GM12872 (cell line): ENCODE data around the gene GALK1.

ENCODE experiments used
- TF ChIP-seq, protein P1 (sequence below): IDR thresholded peaks from 3 replicates; pipeline ENCODE4 v1.5.1; 2011; ENCODE audit warnings: low read depth, mild to moderate bottlenecking, low read length, moderate library complexity; ENCODE audit not compliant: insufficient read depth

Gene GALK1

DNA sequence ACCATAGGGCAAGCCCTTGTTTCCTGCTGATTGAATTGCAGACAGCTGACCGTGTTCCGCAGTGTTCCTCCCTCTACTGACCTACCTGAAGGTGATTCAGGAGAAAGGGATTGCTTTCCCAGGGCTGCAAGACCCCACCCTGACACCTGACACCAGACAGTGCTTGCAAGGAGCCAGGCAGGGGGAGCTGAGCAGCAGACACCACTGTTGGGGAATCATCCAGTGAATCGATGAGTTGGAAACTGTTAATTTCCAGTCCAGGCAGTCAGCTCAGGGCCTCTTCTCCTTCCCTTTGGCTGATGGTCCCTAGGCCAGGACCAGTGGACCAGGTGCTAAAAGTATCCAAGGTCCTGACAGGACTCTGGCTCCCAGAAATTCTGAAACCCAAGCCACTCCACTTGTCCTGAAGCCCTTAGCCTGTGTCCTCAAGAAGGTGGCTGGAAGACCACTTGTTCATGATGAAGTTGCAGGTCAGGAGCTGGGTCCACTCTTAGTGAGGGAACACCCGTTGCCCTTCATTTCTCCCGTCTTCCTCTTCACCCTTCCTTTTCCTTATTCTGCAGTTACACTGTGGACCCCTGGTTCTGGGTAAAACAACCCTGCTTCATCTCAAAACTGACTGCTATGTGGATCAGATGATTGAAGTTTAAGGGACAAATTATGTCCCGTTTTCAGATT is 10.1 kb upstream of the GALK1 start:
- TF ChIP-seq, protein P1, sequence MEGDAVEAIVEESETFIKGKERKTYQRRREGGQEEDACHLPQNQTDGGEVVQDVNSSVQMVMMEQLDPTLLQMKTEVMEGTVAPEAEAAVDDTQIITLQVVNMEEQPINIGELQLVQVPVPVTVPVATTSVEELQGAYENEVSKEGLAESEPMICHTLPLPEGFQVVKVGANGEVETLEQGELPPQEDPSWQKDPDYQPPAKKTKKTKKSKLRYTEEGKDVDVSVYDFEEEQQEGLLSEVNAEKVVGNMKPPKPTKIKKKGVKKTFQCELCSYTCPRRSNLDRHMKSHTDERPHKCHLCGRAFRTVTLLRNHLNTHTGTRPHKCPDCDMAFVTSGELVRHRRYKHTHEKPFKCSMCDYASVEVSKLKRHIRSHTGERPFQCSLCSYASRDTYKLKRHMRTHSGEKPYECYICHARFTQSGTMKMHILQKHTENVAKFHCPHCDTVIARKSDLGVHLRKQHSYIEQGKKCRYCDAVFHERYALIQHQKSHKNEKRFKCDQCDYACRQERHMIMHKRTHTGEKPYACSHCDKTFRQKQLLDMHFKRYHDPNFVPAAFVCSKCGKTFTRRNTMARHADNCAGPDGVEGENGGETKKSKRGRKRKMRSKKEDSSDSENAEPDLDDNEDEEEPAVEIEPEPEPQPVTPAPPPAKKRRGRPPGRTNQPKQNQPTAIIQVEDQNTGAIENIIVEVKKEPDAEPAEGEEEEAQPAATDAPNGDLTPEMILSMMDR, result no peak

DNA sequence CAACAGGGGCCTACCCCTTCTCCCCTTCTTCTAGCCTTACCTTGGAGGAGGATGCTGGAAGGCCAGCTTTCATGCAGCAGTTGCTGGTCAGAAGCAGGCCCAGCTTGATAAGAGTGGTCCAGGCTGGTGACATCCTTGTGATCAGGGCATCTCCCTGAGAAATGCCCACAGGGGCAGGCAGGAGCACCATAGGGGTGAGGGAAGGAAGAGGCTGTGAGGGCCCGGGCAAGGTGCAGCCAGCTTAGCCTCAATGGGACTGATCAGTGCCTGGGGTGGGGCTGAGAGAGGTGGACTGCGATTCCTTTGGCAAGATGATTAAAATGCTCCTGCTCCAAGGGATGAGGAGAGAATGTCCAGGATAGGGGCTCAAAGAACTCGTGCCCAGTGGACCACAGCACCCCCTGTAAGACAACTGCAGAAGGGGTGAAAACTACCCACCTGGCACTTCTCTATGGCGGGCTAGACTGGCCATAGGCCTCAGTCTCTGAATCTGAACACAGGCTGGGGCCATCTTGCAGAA is 9.5 kb upstream of the GALK1 start:
- TF ChIP-seq, protein P1, result no peak

GRCh38 chr17:75773808-75774470 is 8.9 kb upstream of the GALK1 start:
- TF ChIP-seq, protein P1, result 0 out of 3 replicates have a peak, but pooled peaks have one; percentile 9

- TF ChIP-seq, protein P1, result no peak
Measured at GRCh38 chr17:75773121-75773807, 8.3 kb upstream of the GALK1 start.

DNA sequence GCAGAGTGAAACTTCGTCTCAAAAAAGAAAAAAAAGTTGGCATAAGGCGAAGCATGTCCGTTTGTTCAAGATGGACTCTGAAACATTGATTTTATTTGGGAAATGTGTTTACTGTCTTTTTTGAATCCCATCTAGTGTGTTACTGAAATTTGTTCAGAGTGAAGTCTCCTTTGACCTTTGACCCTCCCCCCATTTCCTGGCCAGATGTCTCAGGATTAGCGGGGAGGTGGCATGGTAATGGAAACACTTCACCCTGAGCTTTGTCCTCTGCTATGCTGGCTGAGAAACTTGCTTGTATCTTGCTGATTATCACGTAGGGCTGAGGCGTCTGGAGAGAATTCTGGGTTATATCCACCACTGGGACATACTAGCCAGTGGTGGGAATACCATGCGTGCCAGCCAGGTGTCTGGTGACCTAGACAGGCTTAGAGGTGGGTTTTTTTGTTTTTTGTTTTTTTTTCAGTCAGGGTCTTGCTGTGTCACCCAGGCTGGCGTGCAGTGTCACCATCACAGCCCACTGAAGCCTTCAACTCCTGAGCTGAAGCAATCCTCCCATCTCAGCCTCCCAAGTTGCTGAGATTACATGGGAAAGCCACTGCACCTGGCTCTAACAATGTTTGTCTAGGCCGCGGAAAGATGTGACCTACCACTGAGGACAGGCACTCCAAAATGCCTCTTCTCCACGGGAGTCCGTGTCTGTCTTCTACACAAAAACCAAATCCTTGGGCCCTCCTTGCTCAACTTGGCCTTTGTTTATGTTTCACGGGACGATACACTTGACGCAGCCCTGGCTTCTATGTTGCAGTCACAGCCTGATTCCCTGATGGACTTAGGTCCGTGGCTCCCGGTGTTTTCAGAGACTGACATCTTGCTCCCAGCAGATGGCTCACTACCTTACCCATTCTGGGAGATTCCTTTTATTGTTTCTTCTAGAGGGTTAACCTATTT is 6.6 kb upstream of the GALK1 start:
- TF ChIP-seq, protein P1, result no peak

GRCh38 chr17:75769536-75769935 is 4.5 kb upstream of the GALK1 start:
- TF ChIP-seq, protein P1, result no peak

GRCh38 chr17:75767881-75768280 is 2.9 kb upstream of the GALK1 start:
- TF ChIP-seq, protein P1, result no peak
